Fibroblast of skin of left biceps (primary cell): ENCODE measurements around the gene FBXL20.
"Not testable (repeated sequence)": the region's sequence is repeated elsewhere in the genome, so short reads cannot be mapped to it uniquely, and the experiment has no call there.

ENCODE experiments used
- DNase-seq, 2 experiments: peaks; one replicate each; pipeline ENCODE4 v3.0.0-alpha.2; 2013; ENCODE audit warnings: low read depth in 2 of 2

Gene FBXL20

GRCh38 chr17:39380144-39380543 lies 21.3 kb downstream of the FBXL20 start:
- DNase-seq = no peak

- no peak for DNase-seq
Measured at GRCh38 chr17:39376434-39376833, 25.0 kb downstream of the FBXL20 start.

- not testable (repeated sequence) for DNase-seq
Measured at GRCh38 chr17:39367805-39368204, 33.6 kb downstream of the FBXL20 start.

- DNase-seq = no peak
Measured at GRCh38 chr17:39365872-39366271, 35.6 kb downstream of the FBXL20 start.

- no peak for DNase-seq
Measured at GRCh38 chr17:39365242-39365641, 36.2 kb downstream of the FBXL20 start.

GRCh38 chr17:39364236-39365025 lies 37.0 kb downstream of the FBXL20 start:
- no peak for DNase-seq

GRCh38 chr17:39361064-39361463 lies 40.4 kb downstream of the FBXL20 start:
- DNase-seq = no peak

GRCh38 chr17:39360537-39360936 lies 40.9 kb downstream of the FBXL20 start:
- DNase-seq = no peak

- no peak for DNase-seq
Measured at GRCh38 chr17:39359994-39360393, 41.4 kb downstream of the FBXL20 start.

GRCh38 chr17:39357986-39358385 lies 43.4 kb downstream of the FBXL20 start:
- no peak for DNase-seq

GRCh38 chr17:39357488-39357887 lies 43.9 kb downstream of the FBXL20 start:
- DNase-seq = no peak

- no peak for DNase-seq
Measured at GRCh38 chr17:39352986-39353385, 48.4 kb downstream of the FBXL20 start.

- no peak for DNase-seq
Measured at GRCh38 chr17:39352511-39352910, 48.9 kb downstream of the FBXL20 start.

- no peak for DNase-seq
Measured at GRCh38 chr17:39351508-39351907, 49.9 kb downstream of the FBXL20 start.

- no peak for DNase-seq
Measured at GRCh38 chr17:39349246-39349645, 52.2 kb downstream of the FBXL20 start.

GRCh38 chr17:39346863-39347262 lies 54.6 kb downstream of the FBXL20 start:
- DNase-seq = not testable (repeated sequence)

GRCh38 chr17:39341541-39341940 lies 59.9 kb downstream of the FBXL20 start:
- no peak for DNase-seq

GRCh38 chr17:39340731-39341130 lies 60.7 kb downstream of the FBXL20 start:
- no peak for DNase-seq

- DNase-seq = no peak
Measured at GRCh38 chr17:39339272-39339671, 62.2 kb downstream of the FBXL20 start.

- DNase-seq = not testable (repeated sequence)
Measured at GRCh38 chr17:39337649-39338048, 63.8 kb downstream of the FBXL20 start.

- DNase-seq = no peak
Measured at GRCh38 chr17:39335704-39336223, 65.7 kb downstream of the FBXL20 start.

- DNase-seq = not testable (repeated sequence)
Measured at GRCh38 chr17:39334008-39334744, 67.2 kb downstream of the FBXL20 start.

GRCh38 chr17:39332092-39332491 lies 69.3 kb downstream of the FBXL20 start:
- no peak for DNase-seq
